Smooth muscle cell of trachea (primary cell): ENCODE results near the gene MBIP. TPM values are rescaled to one million over a fixed set of nuclear protein-coding genes. Genes with fewer than 3 reads are reported as not detected.

Source experiments
- total RNA-seq: library from RNA; depleted of rRNA; stranded (reverse); fragments of >200 nt; gene quantifications from 2 replicates; pipeline ENCODE4 v1.2.1, GENCODE V29; 2014

The MBIP gene
- 9.4 and 17.2 TPM in 2 replicates for total RNA-seq

GRCh38 chr14:36320200-36320896 lies at the start of gene MBIP:
Gene MBIP, minus strand, starts transcription at chr14:36320637. Its CDS starts 49 bp downstream, at chr14:36320588.

Other genes starting within 250 kb of the MBIP start
- gene PTCSC3, start 143.9 kb downstream of the MBIP start, total RNA-seq, result not detected in 2 replicates
- not detected in 2 replicates for gene NKX2-1, start 199.6 kb upstream of the MBIP start, total RNA-seq